Fibroblast of lung (primary cell): ENCODE results near the gene CHAT.

Experiments
- CTCF ChIP-seq, 2 donors: IDR thresholded peaks in 1 of 2; conservative IDR thresholded peaks in 1 of 2; 1 replicate in 1 of 2; 2 replicates in 1 of 2; pipeline ENCODE4 v1.5.1; 2011 to 2012; ENCODE audit warnings: low read length in 2 of 2, control low read depth in 1 of 2, inconsistent platforms in 1 of 2, low read depth in 1 of 2, mild to moderate bottlenecking in 1 of 2
- EZH2 ChIP-seq: IDR thresholded peaks from 2 replicates; pipeline ENCODE4 v1.5.1; 2012; ENCODE audit warnings: low read length, control low read depth, mild to moderate bottlenecking; ENCODE audit errors: missing control alignments

- no peak for TF ChIP-seq CTCF (conservative IDR thresholded peaks at IDR 0.05 in 1 of 2, IDR thresholded peaks at IDR 0.05 in 1 of 2; ENCODE audit: low read depth in 1 of 2, low read length in 2 of 2)
- no peak for TF ChIP-seq EZH2
Measured at GRCh38 chr10:49612513-49613164, 1.2 kb upstream of the CHAT start.
